GM21717 (cell line): Measurements from ENCODE around the gene CCDC192.

Experiments used
- ATAC-seq: cut with Tn5 transposase; IDR thresholded peaks from one replicate; pipeline ENCODE4 v1.9.1; 2021; ENCODE audit warnings: mild to moderate bottlenecking, moderate library complexity; ENCODE audit not compliant: unreplicated experiment

Gene CCDC192

GRCh38 chr5:127871503-127872153 is 168.4 kb downstream of the CCDC192 start:
- ATAC-seq: no peak

GRCh38 chr5:127872494-127872893 is 169.3 kb downstream of the CCDC192 start:
- ATAC-seq: no peak

- ATAC-seq: peak; percentile 96
Observed at GRCh38 chr5:127875235-127876021, 172.2 kb downstream of the CCDC192 start.

GRCh38 chr5:127876384-127876783 is 173.2 kb downstream of the CCDC192 start:
- no peak for ATAC-seq

GRCh38 chr5:127878174-127878750 is 175.1 kb downstream of the CCDC192 start:
- ATAC-seq: no peak

GRCh38 chr5:127884416-127884815 is 181.2 kb downstream of the CCDC192 start:
- no peak for ATAC-seq

- ATAC-seq: no peak
Observed at GRCh38 chr5:127885176-127885575, 182.0 kb downstream of the CCDC192 start.

GRCh38 chr5:127886081-127886480 is 182.9 kb downstream of the CCDC192 start:
- no peak for ATAC-seq

- ATAC-seq: no peak
Observed at GRCh38 chr5:127887282-127887681, 184.1 kb downstream of the CCDC192 start.

- ATAC-seq: no peak
Observed at GRCh38 chr5:127891942-127892341, 188.8 kb downstream of the CCDC192 start.

- no peak for ATAC-seq
Observed at GRCh38 chr5:127892467-127893207, 189.4 kb downstream of the CCDC192 start.

GRCh38 chr5:127893232-127893631 is 190.0 kb downstream of the CCDC192 start:
- ATAC-seq: no peak

GRCh38 chr5:127894461-127894860 is 191.3 kb downstream of the CCDC192 start:
- ATAC-seq: no peak

GRCh38 chr5:127898551-127899213 is 195.5 kb downstream of the CCDC192 start:
- ATAC-seq: peak; percentile 49

- no peak for ATAC-seq
Observed at GRCh38 chr5:127899214-127899610, 196.0 kb downstream of the CCDC192 start.

GRCh38 chr5:127906562-127907204 is 203.5 kb downstream of the CCDC192 start:
- ATAC-seq: peak; percentile 53

- no peak for ATAC-seq
Observed at GRCh38 chr5:127907907-127908306, 204.7 kb downstream of the CCDC192 start.

- peak; percentile 85 for ATAC-seq
Observed at GRCh38 chr5:127909066-127909465, 205.9 kb downstream of the CCDC192 start.

- no peak for ATAC-seq
Observed at GRCh38 chr5:127909821-127910220, 206.6 kb downstream of the CCDC192 start.

- no peak for ATAC-seq
Observed at GRCh38 chr5:127910307-127910956, 207.2 kb downstream of the CCDC192 start.
